ENCODE results near the gene SNAPC1. TPM values are rescaled to one million over a fixed set of nuclear protein-coding genes. Genes with fewer than 3 reads are reported as not detected.

The SNAPC1 gene
- total RNA-seq, 1 donor = 9.9 TPM

- TF ChIP-seq CTCF (IDR thresholded peaks at IDR 0.05; ENCODE audit: insufficient read depth, low read length) = no peak
- DNase-seq (ENCODE audit: low read depth) = no peak
- H3K4me3 ChIP-seq (ENCODE audit: low read depth, low read length) = no peak overlapping the region
These were observed 70.6 kb downstream of the SNAPC1 start for GRCh38 chr14:61832783-61833182.

- H3K4me3 ChIP-seq (ENCODE audit: low read depth, low read length) = no peak overlapping the region
- no peak for DNase-seq (ENCODE audit: low read depth)
- TF ChIP-seq CTCF (IDR thresholded peaks at IDR 0.05; ENCODE audit: insufficient read depth, low read length) = no peak
These were observed 74.0 kb downstream of the SNAPC1 start for GRCh38 chr14:61836184-61836583.

GRCh38 chr14:61836807-61837206, 74.6 kb downstream of the SNAPC1 start:
- no peak for DNase-seq (ENCODE audit: low read depth)
- no peak for TF ChIP-seq CTCF (IDR thresholded peaks at IDR 0.05; ENCODE audit: insufficient read depth, low read length)
- H3K4me3 ChIP-seq (ENCODE audit: low read depth, low read length) = no peak overlapping the region

- no peak overlapping the region for H3K4me3 ChIP-seq (ENCODE audit: low read depth, low read length)
- TF ChIP-seq CTCF (IDR thresholded peaks at IDR 0.05; ENCODE audit: insufficient read depth, low read length) = peak; percentile 94
- DNase-seq (ENCODE audit: low read depth) = peak; percentile 87
These were observed 75.4 kb downstream of the SNAPC1 start for GRCh38 chr14:61837336-61838229.

GRCh38 chr14:61838661-61839245, 76.5 kb downstream of the SNAPC1 start:
- TF ChIP-seq CTCF (IDR thresholded peaks at IDR 0.05; ENCODE audit: insufficient read depth, low read length) = no peak
- H3K4me3 ChIP-seq (ENCODE audit: low read depth, low read length) = no peak overlapping the region
- peak; percentile 52 for DNase-seq (ENCODE audit: low read depth)

- no peak for TF ChIP-seq CTCF (IDR thresholded peaks at IDR 0.05; ENCODE audit: insufficient read depth, low read length)
- DNase-seq (ENCODE audit: low read depth) = peak; percentile 67
- no peak overlapping the region for H3K4me3 ChIP-seq (ENCODE audit: low read depth, low read length)
These were observed 77.3 kb downstream of the SNAPC1 start for GRCh38 chr14:61839507-61839906.

Measured in fibroblast of the aortic adventitia (primary cell).